ENCODE measurements around the gene TUBB8. TPM values are rescaled to one million over a fixed set of nuclear protein-coding genes. Genes with fewer than 3 reads are reported as not detected.

Gene TUBB8
- 0.11 TPM for polyA plus RNA-seq (2013, experiment 1 of 2)
- 0.11 TPM for polyA plus RNA-seq (2013, experiment 2 of 2)

- Histone ChIP-seq H3K4me2 (ENCODE audit: low read length, poor library complexity, severe bottlenecking) (no peak within 1 kb of the TSS), H3K27me3 (ENCODE audit: control insufficient read depth in 1 of 2, insufficient read depth in 1 of 2, low read length in 2 of 2) (no peaks in the 10 kb centered on the region), H3K9me3 (ENCODE audit: control insufficient read depth, low read length) (no peaks in the 10 kb centered on the region), H3K14ac (ENCODE audit: low read length in 2 of 2) (no peak within 1 kb of the TSS), H2AK5ac (ENCODE audit: low read length, severe bottlenecking) (no peak within 1 kb of the TSS), H3K4ac (ENCODE audit: low read depth in 1 of 2, low read length in 2 of 2) (no peak within 1 kb of the TSS), H3K79me1 (replicated peaks; ENCODE audit: low read length, poor library complexity, severe bottlenecking) (no peaks in the 10 kb centered on the region), H4K8ac (ENCODE audit: low read length) (no peak within 1 kb of the TSS), H4K91ac (ENCODE audit: low read length) (no peak within 1 kb of the TSS), H2AFZ (ENCODE audit: low read depth, low read length) (no peak within 1 kb of the TSS), H2BK120ac (ENCODE audit: low read depth, low read length) (no peak within 1 kb of the TSS), H2BK5ac (ENCODE audit: low read depth, low read length, poor library complexity, severe bottlenecking) (no peak within 1 kb of the TSS), H3K4me1 (ENCODE audit: control insufficient read depth, insufficient read depth, low read depth, low read length) (no peaks in the 10 kb centered on the region), H3K27ac (ENCODE audit: low read length, poor library complexity, severe bottlenecking) (no peak within 1 kb of the TSS), H3K9ac (ENCODE audit: low read length) (no peak within 1 kb of the TSS), H3K4me3 (ENCODE audit: insufficient read depth in 1 of 2, low read depth in 1 of 2, low read length in 2 of 2) (no peak within 1 kb of the TSS), H3K18ac (ENCODE audit: low read depth in 1 of 2, low read length in 2 of 2) (no peak within 1 kb of the TSS), H2BK12ac (ENCODE audit: low read length in 2 of 2) (no peak within 1 kb of the TSS), H2BK15ac (ENCODE audit: low read depth, poor library complexity, severe bottlenecking) (no peak within 1 kb of the TSS), H3K36me3 (ENCODE audit: control insufficient read depth in 1 of 2, insufficient read depth in 2 of 2, low read depth in 1 of 2, low read length in 2 of 2) (no peaks in the 10 kb centered on the region), H3K23ac (ENCODE audit: low read length in 2 of 2) (no peak within 1 kb of the TSS)
- 89% methylated on average over 32 of the region's 34 CpGs for WGBS
- DNase-seq: no peak
These were observed at the start of gene TUBB8 for GRCh38 chr10:48996-49395. TUBB8 (minus strand) TSS chr10:49296; CDS start chr10:49238, 58 bp downstream.

DNA sequence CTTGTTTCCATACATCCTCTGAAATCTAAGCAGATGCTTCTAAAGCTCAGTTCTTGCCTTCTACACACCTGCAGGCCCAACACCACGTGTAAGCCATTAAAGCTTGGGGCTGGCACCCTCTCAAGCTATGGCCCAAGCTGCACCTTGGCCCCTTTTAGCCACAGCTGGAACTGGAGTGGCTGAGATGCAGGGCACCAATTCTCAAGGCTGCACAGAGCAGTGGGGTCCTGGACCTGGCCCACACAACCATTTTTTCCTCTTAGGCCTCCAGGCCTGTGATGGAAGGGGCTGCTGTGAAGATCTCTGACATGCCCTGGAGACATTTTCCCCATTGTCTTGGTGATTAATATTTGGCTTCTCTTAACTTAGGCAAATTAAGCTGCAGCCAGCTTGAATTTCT is 47.4 kb upstream of the TUBB8 start:
- WGBS: 8% methylated on average over 1 of the region's 1 CpG
- H3K27me3 ChIP-seq (ENCODE audit: control insufficient read depth in 1 of 2, insufficient read depth in 1 of 2, low read length in 2 of 2): peaks cover 3 to 5% of the 10 kb centered on the region in 2 experiments
- H2BK12ac ChIP-seq (ENCODE audit: low read length in 2 of 2): no peak overlapping the region

GRCh38 chr10:95356-96115 is 46.4 kb upstream of the TUBB8 start:
- H2AK5ac ChIP-seq (ENCODE audit: low read length, severe bottlenecking): no peak overlapping the region
- H3K14ac ChIP-seq (ENCODE audit: low read length in 2 of 2): no peak overlapping the region
- H3K4me2 ChIP-seq (ENCODE audit: low read length, poor library complexity, severe bottlenecking): no peak overlapping the region
- peaks cover 37% of the 10 kb centered on the region for H3K9me3 ChIP-seq (ENCODE audit: control insufficient read depth, low read length)
- DNase-seq: no peak
- no peak overlapping the region for H3K4me3 ChIP-seq (ENCODE audit: insufficient read depth in 1 of 2, low read depth in 1 of 2, low read length in 2 of 2)
- no peak overlapping the region for H3K9ac ChIP-seq (ENCODE audit: low read length)
- H3K36me3 ChIP-seq (ENCODE audit: control insufficient read depth in 1 of 2, insufficient read depth in 2 of 2, low read depth in 1 of 2, low read length in 2 of 2): no peaks in the 10 kb centered on the region
- H2BK15ac ChIP-seq (ENCODE audit: low read depth, poor library complexity, severe bottlenecking): no peak overlapping the region
- no peak overlapping the region for H2BK12ac ChIP-seq (ENCODE audit: low read length in 2 of 2)
- H2BK120ac ChIP-seq (ENCODE audit: low read depth, low read length): no peak overlapping the region
- no peak overlapping the region for H2BK5ac ChIP-seq (ENCODE audit: low read depth, low read length, poor library complexity, severe bottlenecking)
- H2AFZ ChIP-seq (ENCODE audit: low read depth, low read length): no peak overlapping the region
- H3K4ac ChIP-seq (ENCODE audit: low read depth in 1 of 2, low read length in 2 of 2): no peak overlapping the region
- H3K4me1 ChIP-seq (ENCODE audit: control insufficient read depth, insufficient read depth, low read depth, low read length): peaks cover 4% of the 10 kb centered on the region
- H3K27me3 ChIP-seq (ENCODE audit: control insufficient read depth in 1 of 2, insufficient read depth in 1 of 2, low read length in 2 of 2): peaks cover 3 to 7% of the 10 kb centered on the region in 2 experiments
- no CpG with 5 or more reads among the region's 2 CpGs for WGBS
- no peak overlapping the region for H4K91ac ChIP-seq (ENCODE audit: low read length)
- H4K8ac ChIP-seq (ENCODE audit: low read length): no peak overlapping the region
- no peaks in the 10 kb centered on the region for H3K79me1 ChIP-seq (replicated peaks; ENCODE audit: low read length, poor library complexity, severe bottlenecking)
- no peak overlapping the region for H3K27ac ChIP-seq (ENCODE audit: low read length, poor library complexity, severe bottlenecking)
- H3K18ac ChIP-seq (ENCODE audit: low read depth in 1 of 2, low read length in 2 of 2): no peak overlapping the region
- no peak overlapping the region for H3K23ac ChIP-seq (ENCODE audit: low read length in 2 of 2)

More for the DNA sequence above, 47.4 kb upstream of the TUBB8 start:
- H2AFZ ChIP-seq (ENCODE audit: low read depth, low read length): no peak overlapping the region
- H3K23ac ChIP-seq (ENCODE audit: low read length in 2 of 2): no peak overlapping the region
- H4K91ac ChIP-seq (ENCODE audit: low read length): no peak overlapping the region
- H2BK5ac ChIP-seq (ENCODE audit: low read depth, low read length, poor library complexity, severe bottlenecking): no peak overlapping the region
- no peak overlapping the region for H3K14ac ChIP-seq (ENCODE audit: low read length in 2 of 2)
- no peak overlapping the region for H3K4me2 ChIP-seq (ENCODE audit: low read length, poor library complexity, severe bottlenecking)
- H4K8ac ChIP-seq (ENCODE audit: low read length): no peak overlapping the region
- H3K79me1 ChIP-seq (replicated peaks; ENCODE audit: low read length, poor library complexity, severe bottlenecking): no peaks in the 10 kb centered on the region
- no peak overlapping the region for H3K27ac ChIP-seq (ENCODE audit: low read length, poor library complexity, severe bottlenecking)
- H3K36me3 ChIP-seq (ENCODE audit: control insufficient read depth in 1 of 2, insufficient read depth in 2 of 2, low read depth in 1 of 2, low read length in 2 of 2): no peaks in the 10 kb centered on the region
- no peak overlapping the region for H3K9ac ChIP-seq (ENCODE audit: low read length)
- H2BK15ac ChIP-seq (ENCODE audit: low read depth, poor library complexity, severe bottlenecking): no peak overlapping the region
- no peak overlapping the region for H3K4me3 ChIP-seq (ENCODE audit: insufficient read depth in 1 of 2, low read depth in 1 of 2, low read length in 2 of 2)
- no peak overlapping the region for H2AK5ac ChIP-seq (ENCODE audit: low read length, severe bottlenecking)
- no peak for DNase-seq
- H3K4ac ChIP-seq (ENCODE audit: low read depth in 1 of 2, low read length in 2 of 2): no peak overlapping the region
- H2BK120ac ChIP-seq (ENCODE audit: low read depth, low read length): no peak overlapping the region
- H3K9me3 ChIP-seq (ENCODE audit: control insufficient read depth, low read length): peaks cover 37% of the 10 kb centered on the region
- peaks cover 4% of the 10 kb centered on the region for H3K4me1 ChIP-seq (ENCODE audit: control insufficient read depth, insufficient read depth, low read depth, low read length)
- no peak overlapping the region for H3K18ac ChIP-seq (ENCODE audit: low read depth in 1 of 2, low read length in 2 of 2)

DNA sequence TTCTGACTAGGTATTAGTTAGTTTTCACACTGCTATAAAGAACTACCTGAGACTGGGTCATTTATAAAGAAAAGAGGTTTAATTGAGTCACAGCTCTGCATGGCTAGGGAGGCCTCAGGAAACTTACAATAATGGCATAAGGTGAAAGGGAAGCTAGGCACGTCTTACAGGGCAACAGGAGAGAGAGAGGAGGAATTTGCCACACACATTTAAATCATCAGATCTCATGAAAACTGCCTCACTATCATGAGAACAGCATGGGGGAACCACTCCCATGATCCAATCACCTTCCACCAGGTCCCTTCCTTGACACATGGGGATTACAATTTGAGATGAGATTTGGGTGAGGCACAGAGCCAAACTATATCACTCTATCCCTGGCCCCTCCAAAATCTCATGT is 45.5 kb upstream of the TUBB8 start:
- Histone ChIP-seq H3K27me3 (ENCODE audit: control insufficient read depth in 1 of 2, insufficient read depth in 1 of 2, low read length in 2 of 2) (peaks cover 3 to 7% of the 10 kb centered on the region in 2 experiments), H2AFZ (ENCODE audit: low read depth, low read length) (no peak overlapping the region), H2AK5ac (ENCODE audit: low read length, severe bottlenecking) (no peak overlapping the region), H3K14ac (ENCODE audit: low read length in 2 of 2) (no peak overlapping the region), H3K4me3 (ENCODE audit: insufficient read depth in 1 of 2, low read depth in 1 of 2, low read length in 2 of 2) (no peak overlapping the region), H3K36me3 (ENCODE audit: control insufficient read depth in 1 of 2, insufficient read depth in 2 of 2, low read depth in 1 of 2, low read length in 2 of 2) (no peaks in the 10 kb centered on the region), H3K27ac (ENCODE audit: low read length, poor library complexity, severe bottlenecking) (no peak overlapping the region), H2BK15ac (ENCODE audit: low read depth, poor library complexity, severe bottlenecking) (no peak overlapping the region), H3K23ac (ENCODE audit: low read length in 2 of 2) (no peak overlapping the region), H3K4me1 (ENCODE audit: control insufficient read depth, insufficient read depth, low read depth, low read length) (peaks cover 4% of the 10 kb centered on the region), H2BK5ac (ENCODE audit: low read depth, low read length, poor library complexity, severe bottlenecking) (no peak overlapping the region), H3K9me3 (ENCODE audit: control insufficient read depth, low read length) (peaks cover 37% of the 10 kb centered on the region), H3K4ac (ENCODE audit: low read depth in 1 of 2, low read length in 2 of 2) (no peak overlapping the region), H2BK12ac (ENCODE audit: low read length in 2 of 2) (no peak overlapping the region), H3K18ac (ENCODE audit: low read depth in 1 of 2, low read length in 2 of 2) (no peak overlapping the region), H3K9ac (ENCODE audit: low read length) (no peak overlapping the region), H3K79me1 (replicated peaks; ENCODE audit: low read length, poor library complexity, severe bottlenecking) (no peaks in the 10 kb centered on the region), H2BK120ac (ENCODE audit: low read depth, low read length) (no peak overlapping the region), H4K91ac (ENCODE audit: low read length) (no peak overlapping the region), H3K4me2 (ENCODE audit: low read length, poor library complexity, severe bottlenecking) (no peak overlapping the region), H4K8ac (ENCODE audit: low read length) (no peak overlapping the region)
- no CpG with 5 or more reads among the region's 1 CpG for WGBS
- DNase-seq: no peak
